Gastroesophageal sphincter (tissue), 4 donors: ENCODE measurements around the gene WASF3. TPM values are rescaled to one million over a fixed set of nuclear protein-coding genes. Genes with fewer than 3 reads are reported as not detected.

Experiments
- ATAC-seq: fragments of 150-250 bp; one replicate; pipeline ENCODE4 v1.9.1; 2016; ENCODE audit warnings: mild to moderate bottlenecking, moderate library complexity
- H3K27ac ChIP-seq, 4 donors: fragments of 200-600 bp; sonication (generic) in 3 of 4; 1 replicate in 3 of 4; 2 replicates in 1 of 4; pipeline ENCODE4 v1.5.1; 2016 to 2019
- H3K27me3 ChIP-seq: fragments of 200-600 bp; sonication (generic); one replicate; pipeline ENCODE4 v1.5.1; 2019
- H3K36me3 ChIP-seq, 2 donors: fragments of 200-600 bp; sonication (generic); one replicate each; pipeline ENCODE4 v1.5.1; 2019; ENCODE audit warnings: control low read depth in 1 of 2
- H3K4me1 ChIP-seq, 3 donors: fragments of 200-600 bp; sonication (generic); 1 replicate in 2 of 3; 2 replicates in 1 of 3; pipeline ENCODE4 v1.5.1; 2016 to 2019; ENCODE audit warnings: control low read depth in 2 of 3
- H3K4me3 ChIP-seq, 2 donors: fragments of 200-600 bp; sonication (generic); one replicate each; pipeline ENCODE4 v1.5.1; 2019; ENCODE audit warnings: mild to moderate bottlenecking in 1 of 2, moderate library complexity in 1 of 2
- H3K9me3 ChIP-seq, 3 donors: fragments of 200-600 bp; sonication (generic); one replicate each; pipeline ENCODE4 v1.5.1; 2017 to 2019; ENCODE audit warnings: control low read depth in 2 of 3
- CTCF ChIP-seq, 4 experiments: fragments of 200-600 bp in 2 of 4; fragments of 450-650 bp in 2 of 4; sonication (generic) in 1 of 4; IDR thresholded peaks; one replicate each; pipeline ENCODE4 v1.5.1; 2017 to 2019; ENCODE audit warnings: antibody characterized with exemption in 4 of 4, mild to moderate bottlenecking in 2 of 4, moderate library complexity in 2 of 4
- EP300 ChIP-seq: sonication (generic); formaldehyde crosslinking; IDR thresholded peaks from one replicate; pipeline ENCODE4 v1.6.1; 2017; ENCODE audit warnings: antibody characterized with exemption, mild to moderate bottlenecking
- POLR2A ChIP-seq, 2 donors: fragments of 450-650 bp; IDR thresholded peaks; one replicate each; pipeline ENCODE4 v1.6.1; 2017; ENCODE audit warnings: antibody characterized with exemption in 2 of 2, mild to moderate bottlenecking in 2 of 2, moderate library complexity in 1 of 2
- POLR2AphosphoS5 ChIP-seq: sonication (generic); formaldehyde crosslinking; IDR thresholded peaks from one replicate; pipeline ENCODE4 v1.6.1; 2017; ENCODE audit warnings: antibody characterized with exemption
- WGBS, 2 donors: methylation state at CpG; one replicate each; pipeline ENCODE4 v1.1.5; 2018; ENCODE audit warnings: low coverage in 1 of 2; 5-methylcytosine and 5-hydroxymethylcytosine counted together
- total RNA-seq, 4 donors: library from RNA; depleted of rRNA; stranded (reverse); fragments of >200 nt; gene quantifications; one replicate each; pipeline ENCODE4 v1.1.0, GENCODE V29; 2016

Gene WASF3
- total RNA-seq, 4 donors from 2014 or later, result 13.7 to 19.0 (median 18.7) TPM

DNA sequence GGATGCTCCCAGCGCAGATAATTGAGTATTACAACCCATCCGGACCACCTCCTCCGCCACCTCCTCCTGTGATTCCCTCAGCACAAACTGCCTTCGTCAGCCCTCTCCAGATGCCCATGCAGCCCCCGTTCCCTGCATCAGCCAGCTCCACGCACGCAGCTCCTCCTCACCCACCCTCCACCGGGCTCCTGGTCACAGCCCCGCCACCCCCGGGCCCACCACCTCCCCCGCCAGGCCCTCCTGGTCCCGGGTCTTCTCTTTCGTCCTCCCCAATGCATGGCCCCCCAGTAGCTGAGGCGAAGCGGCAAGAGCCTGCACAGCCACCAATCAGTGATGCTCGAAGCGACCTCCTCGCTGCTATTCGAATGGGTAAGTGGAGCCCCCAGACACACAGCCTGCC lies 125.1 kb downstream of the WASF3 start:
- no peak for ATAC-seq
- H3K36me3 ChIP-seq, result peaks cover 0 to 86% of the 10 kb centered on the region in 2 donors

GRCh38 chr13:26685606-26686005 lies 128.1 kb downstream of the WASF3 start:
- peaks cover 0 to 99% of the 10 kb centered on the region in 2 donors for H3K36me3 ChIP-seq
- H3K4me1 ChIP-seq, result no peaks in the 10 kb centered on the region
- no peak overlapping the region for H3K27ac ChIP-seq
- no peaks in the 10 kb centered on the region for H3K27me3 ChIP-seq
- H3K9me3 ChIP-seq, result peaks cover 0 to 18% (median 0%) of the 10 kb centered on the region in 3 donors
- 92 to 93% methylated on average over 20 to 22 of the region's 22 CpGs for WGBS, 2 donors
- TF ChIP-seq POLR2AphosphoS5 (no peak), EP300 (no peak), POLR2A (IDR thresholded peaks at IDR 0.05) (no peak), CTCF (IDR thresholded peaks at IDR 0.05) (no peak)
- ATAC-seq, result no peak
- H3K4me3 ChIP-seq, result no peak overlapping the region

More for the DNA sequence above, 125.1 kb downstream of the WASF3 start:
- Histone ChIP-seq H3K27me3 (no peaks in the 10 kb centered on the region), H3K4me3 (no peak overlapping the region), H3K4me1 (no peaks in the 10 kb centered on the region), H3K9me3 (no peaks in the 10 kb centered on the region), H3K27ac (no peak overlapping the region)
- 95 to 97% methylated on average over 5 to 8 of the region's 19 CpGs for WGBS, 2 donors
- TF ChIP-seq POLR2AphosphoS5 (no peak), EP300 (no peak), CTCF (IDR thresholded peaks at IDR 0.05) (no peak), POLR2A (IDR thresholded peaks at IDR 0.05) (no peak)

DNA sequence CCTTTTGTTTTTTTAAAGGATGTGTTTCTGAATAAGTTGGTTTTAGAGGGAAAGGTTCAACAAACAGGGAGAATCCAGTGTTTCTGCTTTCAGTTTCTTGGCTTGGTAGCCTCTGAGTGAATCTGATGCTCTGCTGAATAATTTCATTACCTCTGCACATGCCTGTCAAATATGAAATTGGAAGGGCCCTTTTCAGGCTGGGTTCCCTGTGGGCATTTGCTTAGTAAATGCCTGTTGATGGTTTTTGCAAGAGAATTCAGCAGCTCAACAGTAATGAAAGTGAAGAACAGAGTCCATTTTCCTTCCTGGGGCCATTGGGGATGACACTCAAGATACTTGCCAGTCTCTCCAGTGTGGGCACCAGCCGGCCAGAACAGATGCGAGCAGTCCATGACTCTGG lies 128.8 kb downstream of the WASF3 start:
- WGBS, 2 donors, result no CpG with 5 or more reads among the region's 2 CpGs
- Histone ChIP-seq H3K9me3 (peaks cover 0 to 25% (median 0%) of the 10 kb centered on the region in 3 donors), H3K4me1 (no peaks in the 10 kb centered on the region), H3K27ac (no peak overlapping the region), H3K4me3 (no peak overlapping the region), H3K36me3 (peaks cover 0 to 97% of the 10 kb centered on the region in 2 donors), H3K27me3 (no peaks in the 10 kb centered on the region)
- no peak for ATAC-seq
- TF ChIP-seq CTCF (IDR thresholded peaks at IDR 0.05) (no peak), EP300 (no peak), POLR2AphosphoS5 (no peak), POLR2A (IDR thresholded peaks at IDR 0.05) (no peak)

DNA sequence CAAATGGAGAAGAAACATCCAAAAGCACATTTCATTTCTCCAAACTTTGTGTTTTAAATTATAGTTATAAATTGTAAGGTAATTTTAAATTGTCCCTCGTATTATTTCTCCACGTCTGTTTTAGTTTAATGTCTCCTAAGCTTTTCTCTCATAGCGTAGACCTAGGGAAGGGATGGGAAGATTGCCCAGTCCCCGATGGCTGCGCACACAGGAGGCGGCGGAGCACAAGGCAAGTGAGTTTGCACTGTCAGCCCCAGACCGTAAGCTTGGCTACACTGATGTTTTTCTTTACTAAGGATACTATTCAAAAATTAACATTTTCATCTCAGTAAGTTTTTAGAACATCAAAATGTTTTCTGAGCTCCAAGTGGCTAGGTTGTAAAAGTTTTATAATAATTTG lies 130.8 kb downstream of the WASF3 start:
- Histone ChIP-seq H3K36me3 (peaks cover 0 to 82% of the 10 kb centered on the region in 2 donors), H3K4me3 (no peak overlapping the region), H3K27ac (no peak overlapping the region), H3K9me3 (peaks cover 0 to 29% (median 0%) of the 10 kb centered on the region in 3 donors), H3K27me3 (no peaks in the 10 kb centered on the region), H3K4me1 (no peaks in the 10 kb centered on the region)
- ATAC-seq, result no peak
- whole genome bisulfite sequencing, 2 donors, result 85 to 93% methylated on average over 8 of the region's 8 CpGs
- TF ChIP-seq POLR2A (IDR thresholded peaks at IDR 0.05), result no peak
- no peak for TF ChIP-seq CTCF (IDR thresholded peaks at IDR 0.05)
- TF ChIP-seq EP300, result no peak
- no peak for TF ChIP-seq POLR2AphosphoS5

DNA sequence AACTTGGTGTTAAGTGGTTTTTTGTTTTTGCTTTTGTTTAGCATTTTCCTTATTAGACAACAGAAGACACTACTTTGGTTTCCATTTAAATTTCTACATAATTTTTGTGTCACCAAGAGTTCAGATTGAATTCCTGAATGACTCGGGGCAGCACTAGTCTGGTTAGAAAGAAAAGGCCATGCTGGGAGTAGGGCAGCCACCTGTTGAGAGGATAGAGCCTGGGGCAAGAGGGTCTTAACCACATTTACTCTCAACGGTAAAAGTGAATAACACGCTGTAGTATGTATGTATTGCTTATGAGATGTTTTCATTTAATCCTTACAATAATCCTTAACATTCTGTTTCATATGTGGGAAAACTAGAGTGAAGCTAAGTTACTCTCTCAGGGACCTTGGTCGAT lies 131.5 kb downstream of the WASF3 start:
- no peak for TF ChIP-seq POLR2A (IDR thresholded peaks at IDR 0.05)
- no peak for TF ChIP-seq POLR2AphosphoS5
- TF ChIP-seq CTCF (IDR thresholded peaks at IDR 0.05), result no peak
- TF ChIP-seq EP300, result no peak
- Histone ChIP-seq H3K27ac (no peak overlapping the region), H3K36me3 (peaks cover 0 to 75% of the 10 kb centered on the region in 2 donors), H3K4me3 (no peak overlapping the region), H3K4me1 (no peaks in the 10 kb centered on the region), H3K27me3 (no peaks in the 10 kb centered on the region), H3K9me3 (peaks cover 0 to 29% (median 0%) of the 10 kb centered on the region in 3 donors)
- ATAC-seq, result no peak
- WGBS, 2 donors, result 88 to 100% methylated on average over 3 to 4 of the region's 4 CpGs
